Measurements from ENCODE around the gene TRIM66. TPM values are rescaled to one million over a fixed set of nuclear protein-coding genes. Genes with fewer than 3 reads are reported as not detected.

Gene TRIM66
- total and polyA plus RNA-seq, 3 donors from 2014 or later = 37.4 to 49.6 (median 49.2) TPM

- 76 to 96% methylated on average over 2 of the region's 2 CpGs for WGBS, 2 donors
- H3K36me3 ChIP-seq (ENCODE audit: low read depth, missing control alignments) = no peaks in the 10 kb centered on the region
Observed at GRCh38 chr11:8649361-8649760, 33.1 kb downstream of the TRIM66 start.

GRCh38 chr11:8646873-8647272 lies 35.6 kb downstream of the TRIM66 start:
- Histone ChIP-seq H3K4me3 (no peak overlapping the region), H3K27me3 (no peaks in the 10 kb centered on the region), H3K27ac (no peak overlapping the region), H3K36me3 (ENCODE audit: low read depth, missing control alignments) (no peaks in the 10 kb centered on the region), H3K9me3 (no peaks in the 10 kb centered on the region), H3K4me1 (no peaks in the 10 kb centered on the region)
- DNase-seq = no peak
- intact Hi-C loops (cut with DNase I; ENCODE audit: low total_unique reads) = no loop called here
- TF ChIP-seq CTCF (IDR thresholded peaks at IDR 0.05) (no peak), POLR2A (IDR thresholded peaks at IDR 0.05) (no peak)
- WGBS, 2 donors = 93 to 95% methylated on average over 4 of the region's 4 CpGs

More at GRCh38 chr11:8649361-8649760, 33.1 kb downstream of the TRIM66 start:
- no peaks in the 10 kb centered on the region for H3K27me3 ChIP-seq
- intact Hi-C loops (cut with DNase I; ENCODE audit: low total_unique reads) = no loop called here
- no peaks in the 10 kb centered on the region for H3K4me1 ChIP-seq
- no peak overlapping the region for H3K4me3 ChIP-seq
- no peak for DNase-seq
- TF ChIP-seq CTCF (IDR thresholded peaks at IDR 0.05) = no peak
- TF ChIP-seq POLR2A (IDR thresholded peaks at IDR 0.05) = no peak
- H3K9me3 ChIP-seq = no peaks in the 10 kb centered on the region
- no peak overlapping the region for H3K27ac ChIP-seq

GRCh38 chr11:8642196-8642841 lies 40.1 kb downstream of the TRIM66 start:
- DNase-seq = no peak
- no peak overlapping the region for H3K4me3 ChIP-seq
- H3K9me3 ChIP-seq = no peaks in the 10 kb centered on the region
- 73 to 77% methylated on average over 5 of the region's 5 CpGs for WGBS, 2 donors
- TF ChIP-seq POLR2A (IDR thresholded peaks at IDR 0.05) = no peak
- no peak for TF ChIP-seq CTCF (IDR thresholded peaks at IDR 0.05)
- no peaks in the 10 kb centered on the region for H3K27me3 ChIP-seq
- intact Hi-C loops (cut with DNase I; ENCODE audit: low total_unique reads) = no loop called here
- no peaks in the 10 kb centered on the region for H3K36me3 ChIP-seq (ENCODE audit: low read depth, missing control alignments)
- H3K4me1 ChIP-seq = no peaks in the 10 kb centered on the region
- no peak overlapping the region for H3K27ac ChIP-seq

GRCh38 chr11:8641332-8641731 lies 41.1 kb downstream of the TRIM66 start:
- 92 to 97% methylated on average over 2 of the region's 2 CpGs for WGBS, 2 donors
- H3K36me3 ChIP-seq (ENCODE audit: low read depth, missing control alignments) = no peaks in the 10 kb centered on the region
- intact Hi-C loops (cut with DNase I; ENCODE audit: low total_unique reads) = no loop called here

More at GRCh38 chr11:8641332-8641731, 41.1 kb downstream of the TRIM66 start:
- H3K27me3 ChIP-seq = no peaks in the 10 kb centered on the region
- DNase-seq = no peak
- no peak overlapping the region for H3K27ac ChIP-seq
- H3K4me3 ChIP-seq = no peak overlapping the region
- TF ChIP-seq CTCF (IDR thresholded peaks at IDR 0.05) (no peak), POLR2A (IDR thresholded peaks at IDR 0.05) (no peak)
- no peaks in the 10 kb centered on the region for H3K4me1 ChIP-seq
- H3K9me3 ChIP-seq = no peaks in the 10 kb centered on the region
